HEK293 (cell line): ENCODE data around the gene LRRC8B.

Experiments
- BCL11B ChIP-seq: fragments of 450-650 bp; formaldehyde crosslinking; IDR thresholded peaks from 2 replicates; pipeline ENCODE4 v1.5.1; 2016; ENCODE audit warnings: low read depth, missing biosample characterization, missing genetic modification characterization
- ZBTB1 ChIP-seq: fragments of 450-650 bp; formaldehyde crosslinking; IDR thresholded peaks from 2 replicates; pipeline ENCODE4 v1.5.1; 2016; ENCODE audit warnings: missing biosample characterization, missing genetic modification characterization
- ZFP41 ChIP-seq: fragments of 450-650 bp; formaldehyde crosslinking; IDR thresholded peaks from 2 replicates; pipeline ENCODE4 v1.5.1; 2016; ENCODE audit warnings: missing biosample characterization, missing genetic modification characterization, borderline replicate concordance
- ZIC2 ChIP-seq: fragments of 450-650 bp; formaldehyde crosslinking; IDR thresholded peaks from 2 replicates; pipeline ENCODE4 v1.5.1; 2016; ENCODE audit warnings: missing biosample characterization, missing genetic modification characterization
- ZNF274 ChIP-seq, 2 experiments: fragments of 200-500 bp in 1 of 2; fragments of 450-650 bp in 1 of 2; sonication (Bioruptor generic) in 1 of 2; formaldehyde crosslinking in 1 of 2; IDR thresholded peaks; 2 replicates each; pipeline versions ENCODE4 v1.5.1 to v1.6.1; 2014 to 2016; ENCODE audit warnings: borderline replicate concordance in 1 of 2, inconsistent platforms in 1 of 2, low read length in 1 of 2, missing biosample characterization in 1 of 2, missing genetic modification characterization in 1 of 2
- ZNF433 ChIP-seq: fragments of 450-650 bp; formaldehyde crosslinking; IDR thresholded peaks from 2 replicates; pipeline ENCODE4 v1.5.1; 2016; ENCODE audit warnings: missing biosample characterization, missing genetic modification characterization, low read depth
- ZNF707 ChIP-seq: fragments of 450-650 bp; formaldehyde crosslinking; IDR thresholded peaks from 2 replicates; pipeline ENCODE4 v1.5.1; 2016; ENCODE audit warnings: missing biosample characterization, missing genetic modification characterization
- ZSCAN23 ChIP-seq: fragments of 450-650 bp; formaldehyde crosslinking; IDR thresholded peaks from 2 replicates; pipeline ENCODE4 v1.5.1; 2016; ENCODE audit warnings: missing biosample characterization, missing genetic modification characterization
- TF ChIP-seq, protein P1 (sequence below): fragments of 450-650 bp; formaldehyde crosslinking; IDR thresholded peaks from 2 replicates; pipeline ENCODE4 v1.5.1; 2016; ENCODE audit warnings: missing biosample characterization, missing genetic modification characterization
- TF ChIP-seq, protein P2 (sequence below): fragments of 450-650 bp; formaldehyde crosslinking; IDR thresholded peaks from 2 replicates; pipeline ENCODE4 v1.5.0; 2017; ENCODE audit warnings: missing biosample characterization, missing genetic modification characterization, borderline replicate concordance
- TF ChIP-seq, protein P3 (sequence below): fragments of 450-650 bp; formaldehyde crosslinking; IDR thresholded peaks from 2 replicates; pipeline ENCODE4 v1.5.1; 2016; ENCODE audit warnings: missing biosample characterization, missing genetic modification characterization

DNA sequence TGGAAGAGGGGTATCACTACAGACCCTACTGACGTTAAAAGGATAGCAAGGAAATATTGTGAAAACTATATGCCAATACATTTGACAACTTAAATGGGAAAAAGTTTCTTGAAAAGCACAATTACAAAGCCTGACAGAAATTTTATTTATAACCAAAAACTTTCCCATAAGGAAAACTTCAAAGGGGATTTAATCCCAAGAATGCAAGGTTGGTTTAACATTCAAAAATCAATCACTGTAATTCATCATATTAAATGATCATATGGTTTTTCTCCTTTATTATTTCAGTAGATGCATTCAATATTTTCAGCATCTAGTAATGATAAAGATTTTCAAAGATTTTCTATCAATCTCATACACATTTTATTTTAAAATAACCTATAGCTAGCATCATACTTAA, 121.6 kb downstream of the LRRC8B start:
- TF ChIP-seq, protein P1, sequence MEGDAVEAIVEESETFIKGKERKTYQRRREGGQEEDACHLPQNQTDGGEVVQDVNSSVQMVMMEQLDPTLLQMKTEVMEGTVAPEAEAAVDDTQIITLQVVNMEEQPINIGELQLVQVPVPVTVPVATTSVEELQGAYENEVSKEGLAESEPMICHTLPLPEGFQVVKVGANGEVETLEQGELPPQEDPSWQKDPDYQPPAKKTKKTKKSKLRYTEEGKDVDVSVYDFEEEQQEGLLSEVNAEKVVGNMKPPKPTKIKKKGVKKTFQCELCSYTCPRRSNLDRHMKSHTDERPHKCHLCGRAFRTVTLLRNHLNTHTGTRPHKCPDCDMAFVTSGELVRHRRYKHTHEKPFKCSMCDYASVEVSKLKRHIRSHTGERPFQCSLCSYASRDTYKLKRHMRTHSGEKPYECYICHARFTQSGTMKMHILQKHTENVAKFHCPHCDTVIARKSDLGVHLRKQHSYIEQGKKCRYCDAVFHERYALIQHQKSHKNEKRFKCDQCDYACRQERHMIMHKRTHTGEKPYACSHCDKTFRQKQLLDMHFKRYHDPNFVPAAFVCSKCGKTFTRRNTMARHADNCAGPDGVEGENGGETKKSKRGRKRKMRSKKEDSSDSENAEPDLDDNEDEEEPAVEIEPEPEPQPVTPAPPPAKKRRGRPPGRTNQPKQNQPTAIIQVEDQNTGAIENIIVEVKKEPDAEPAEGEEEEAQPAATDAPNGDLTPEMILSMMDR (tag by site-specific recombination), result no peak
- no peak for TF ChIP-seq ZSCAN23 (tag by site-specific recombination)
- TF ChIP-seq, protein P2, sequence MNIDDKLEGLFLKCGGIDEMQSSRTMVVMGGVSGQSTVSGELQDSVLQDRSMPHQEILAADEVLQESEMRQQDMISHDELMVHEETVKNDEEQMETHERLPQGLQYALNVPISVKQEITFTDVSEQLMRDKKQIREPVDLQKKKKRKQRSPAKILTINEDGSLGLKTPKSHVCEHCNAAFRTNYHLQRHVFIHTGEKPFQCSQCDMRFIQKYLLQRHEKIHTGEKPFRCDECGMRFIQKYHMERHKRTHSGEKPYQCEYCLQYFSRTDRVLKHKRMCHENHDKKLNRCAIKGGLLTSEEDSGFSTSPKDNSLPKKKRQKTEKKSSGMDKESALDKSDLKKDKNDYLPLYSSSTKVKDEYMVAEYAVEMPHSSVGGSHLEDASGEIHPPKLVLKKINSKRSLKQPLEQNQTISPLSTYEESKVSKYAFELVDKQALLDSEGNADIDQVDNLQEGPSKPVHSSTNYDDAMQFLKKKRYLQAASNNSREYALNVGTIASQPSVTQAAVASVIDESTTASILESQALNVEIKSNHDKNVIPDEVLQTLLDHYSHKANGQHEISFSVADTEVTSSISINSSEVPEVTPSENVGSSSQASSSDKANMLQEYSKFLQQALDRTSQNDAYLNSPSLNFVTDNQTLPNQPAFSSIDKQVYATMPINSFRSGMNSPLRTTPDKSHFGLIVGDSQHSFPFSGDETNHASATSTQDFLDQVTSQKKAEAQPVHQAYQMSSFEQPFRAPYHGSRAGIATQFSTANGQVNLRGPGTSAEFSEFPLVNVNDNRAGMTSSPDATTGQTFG, result no peak
- no peak for TF ChIP-seq ZNF707 (tag by site-specific recombination)
- no peak for TF ChIP-seq ZBTB1 (tag by site-specific recombination)
- TF ChIP-seq BCL11B (tag by site-specific recombination), result no peak
- no peak for TF ChIP-seq ZIC2 (tag by site-specific recombination)
- no peak for TF ChIP-seq ZNF433
- no peak for TF ChIP-seq ZNF274 (IDR thresholded peaks at IDR 0.05; ENCODE audit: low read length)
- TF ChIP-seq ZNF274 (tag by site-specific recombination; IDR thresholded peaks at IDR 0.05; ENCODE audit: borderline replicate concordance), result no peak
- no peak for TF ChIP-seq ZFP41
- TF ChIP-seq, protein P3, sequence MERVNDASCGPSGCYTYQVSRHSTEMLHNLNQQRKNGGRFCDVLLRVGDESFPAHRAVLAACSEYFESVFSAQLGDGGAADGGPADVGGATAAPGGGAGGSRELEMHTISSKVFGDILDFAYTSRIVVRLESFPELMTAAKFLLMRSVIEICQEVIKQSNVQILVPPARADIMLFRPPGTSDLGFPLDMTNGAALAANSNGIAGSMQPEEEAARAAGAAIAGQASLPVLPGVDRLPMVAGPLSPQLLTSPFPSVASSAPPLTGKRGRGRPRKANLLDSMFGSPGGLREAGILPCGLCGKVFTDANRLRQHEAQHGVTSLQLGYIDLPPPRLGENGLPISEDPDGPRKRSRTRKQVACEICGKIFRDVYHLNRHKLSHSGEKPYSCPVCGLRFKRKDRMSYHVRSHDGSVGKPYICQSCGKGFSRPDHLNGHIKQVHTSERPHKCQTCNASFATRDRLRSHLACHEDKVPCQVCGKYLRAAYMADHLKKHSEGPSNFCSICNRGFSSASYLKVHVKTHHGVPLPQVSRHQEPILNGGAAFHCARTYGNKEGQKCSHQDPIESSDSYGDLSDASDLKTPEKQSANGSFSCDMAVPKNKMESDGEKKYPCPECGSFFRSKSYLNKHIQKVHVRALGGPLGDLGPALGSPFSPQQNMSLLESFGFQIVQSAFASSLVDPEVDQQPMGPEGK (tag by site-specific recombination), result no peak
